H1 (cell line): ENCODE measurements around the gene ZNF587B. TPM values are rescaled to one million over a fixed set of nuclear protein-coding genes. Genes with fewer than 3 reads are reported as not detected.

Source experiments
- ASH2L ChIP-seq: fragments of 200-600, 300-600 bp; sonication (generic); IDR thresholded peaks from one replicate; pipeline ENCODE4 v1.7.1; 2017; ENCODE audit warnings: low read length
- BRCA1 ChIP-seq: IDR thresholded peaks from 2 replicates; pipeline ENCODE4 v1.6.1; 2012; ENCODE audit warnings: low read depth, low read length, improper control_type of control experiment
- CHD2 ChIP-seq: IDR thresholded peaks from 2 replicates; pipeline ENCODE4 v1.6.1; 2012; ENCODE audit warnings: low read length, improper control_type of control experiment
- CTBP2 ChIP-seq: IDR thresholded peaks from 2 replicates; pipeline ENCODE4 v1.7.0; 2011; ENCODE audit warnings: borderline replicate concordance, mild to moderate bottlenecking, moderate library complexity, mixed read lengths, low read length; ENCODE audit not compliant: insufficient read depth, insufficient read length
- CTCF ChIP-seq, 3 experiments: IDR thresholded peaks; 1 replicate in 2 of 3; 2 replicates in 1 of 3; pipeline versions ENCODE4 v1.5.1 to v1.6.1; 2011; ENCODE audit warnings: low read length in 3 of 3, mild to moderate bottlenecking in 3 of 3, inconsistent platforms in 2 of 3, low read depth in 1 of 3, moderate library complexity in 1 of 3; ENCODE audit not compliant: insufficient read depth in 1 of 3; ENCODE audit errors: control extremely low read depth in 1 of 3
- E2F6 ChIP-seq: IDR thresholded peaks from 2 replicates; pipeline ENCODE4 v1.6.1; 2012; ENCODE audit warnings: inconsistent platforms
- EZH2 ChIP-seq: fragments of 200-600 bp; sonication (generic); IDR thresholded peaks from 2 replicates; pipeline ENCODE4 v1.7.1; 2012; ENCODE audit warnings: low read depth, mild to moderate bottlenecking, moderate library complexity, low read length, inconsistent platforms; ENCODE audit not compliant: severe bottlenecking
- GABPA ChIP-seq: IDR thresholded peaks from 2 replicates; pipeline ENCODE4 v1.6.1; 2011; ENCODE audit warnings: mild to moderate bottlenecking, low read length, moderate library complexity, borderline replicate concordance; ENCODE audit not compliant: insufficient read depth
- GTF2F1 ChIP-seq: IDR thresholded peaks from 2 replicates; pipeline ENCODE4 v1.6.1; 2012; ENCODE audit warnings: low read depth, low read length, improper control_type of control experiment, borderline replicate concordance
- HDAC2 ChIP-seq, 2 experiments: fragments of 300-600 bp in 1 of 2; sonication (generic) in 1 of 2; IDR thresholded peaks; 2 replicates each; pipeline ENCODE4 v1.6.1; 2011 to 2012; ENCODE audit warnings: low read depth in 2 of 2, low read length in 2 of 2, mild to moderate bottlenecking in 2 of 2, moderate library complexity in 2 of 2, borderline replicate concordance in 1 of 2, inconsistent platforms in 1 of 2
- KDM4A ChIP-seq: IDR thresholded peaks from one replicate; pipeline ENCODE4 v1.7.1; 2012; ENCODE audit warnings: low read depth, mild to moderate bottlenecking, moderate library complexity, low read length, inconsistent platforms; ENCODE audit not compliant: severe bottlenecking
- KDM5A ChIP-seq: fragments of 200-600 bp; IDR thresholded peaks from 2 replicates; pipeline ENCODE4 v1.7.1; 2012; ENCODE audit warnings: mild to moderate bottlenecking, low read length, inconsistent platforms, mixed read lengths
- MAX ChIP-seq: IDR thresholded peaks from 2 replicates; pipeline ENCODE4 v1.6.1; 2012; ENCODE audit warnings: inconsistent platforms
- POLR2A ChIP-seq, 2 experiments: IDR thresholded peaks; 1 replicate in 1 of 2; 2 replicates in 1 of 2; pipeline ENCODE4 v1.6.1; 2011; ENCODE audit warnings: low read depth in 2 of 2, low read length in 2 of 2, mild to moderate bottlenecking in 2 of 2; ENCODE audit errors: control extremely low read depth in 1 of 2
- POLR2AphosphoS5 ChIP-seq: IDR thresholded peaks from 2 replicates; pipeline ENCODE4 v1.6.1; 2011; ENCODE audit warnings: low read depth, low read length
- SAP30 ChIP-seq: fragments of 300-600 bp; sonication (generic); IDR thresholded peaks from 2 replicates; pipeline ENCODE4 v1.7.1; 2012; ENCODE audit warnings: low read length, moderate library complexity, mild to moderate bottlenecking, inconsistent platforms; ENCODE audit not compliant: insufficient read depth, insufficient replicate concordance
- SP1 ChIP-seq: IDR thresholded peaks from 2 replicates; pipeline ENCODE4 v1.6.1; 2011; ENCODE audit warnings: low read depth, low read length
- TAF7 ChIP-seq: optimal IDR thresholded peaks from 2 replicates; pipeline ENCODE3; 2011; ENCODE audit warnings: low read depth, mild to moderate bottlenecking, inconsistent platforms, low read length, moderate library complexity, borderline replicate concordance
- TBP ChIP-seq: IDR thresholded peaks from 2 replicates; pipeline ENCODE4 v1.6.1; 2011; ENCODE audit warnings: low read depth, low read length, improper control_type of control experiment
- TCF12 ChIP-seq: IDR thresholded peaks from 2 replicates; pipeline ENCODE4 v1.6.1; 2011; ENCODE audit warnings: low read depth, mild to moderate bottlenecking, low read length
- polyA plus RNA-seq, 7 experiments: library from polyadenylated mRNA; depleted of rRNA in 3 of 7; stranded (reverse) in 5 of 7; unstranded in 2 of 7; fragments of >200 nt in 5 of 7; fragments of 200-250 nt in 2 of 7; gene quantifications; 1 replicate in 5 of 7; 2 replicates in 1 of 7; 4 replicates in 1 of 7; pipeline versions ENCODE4 v1.2.1 to v1.2.3, GENCODE V29; 2011 to 2013; ENCODE audit warnings: missing spikeins in 2 of 7, mixed read lengths in 2 of 7
- total RNA-seq: library from RNA; stranded (reverse); fragmentation: NEBNext Ultra II Directional; extraction: Animal tissue kit (Norgen Biotek cat#: 25700); gene quantifications from 2 replicates; pipeline ENCODE4 v1.2.1, GENCODE V29; 2021

Gene ZNF587B
- total and polyA plus RNA-seq, 2 of the 8 experiments (the other 6 are each of a cell fraction or from before 2014, with no cell fraction given) = 13.8 to 60.1 TPM

GRCh38 chr19:57819475-57820148 is 10.5 kb upstream of the ZNF587B start (continued):
- peak; percentile 50; the same call in 1 of the 2 replicates for TF ChIP-seq KDM5A
- TF ChIP-seq CTCF (IDR thresholded peaks at IDR 0.05; ENCODE audit: control extremely low read depth in 1 of 3, insufficient read depth in 1 of 3, low read depth in 1 of 3, low read length in 3 of 3) = 0 out of 4 replicates have a peak, but pooled peaks of 1 of the 3 experiments have one; percentile 1
- TF ChIP-seq MAX = peak; percentile 71
- TF ChIP-seq CHD2 = peak; percentile 71
- no peak for TF ChIP-seq EZH2
- no peak for TF ChIP-seq CTBP2
- TF ChIP-seq E2F6 = no peak
- peak; percentile 83 for TF ChIP-seq SP1
- TF ChIP-seq HDAC2 (IDR thresholded peaks at IDR 0.05; ENCODE audit: borderline replicate concordance in 1 of 2, low read depth in 2 of 2, low read length in 2 of 2) = peak in 1 of 2 experiments; percentile 26; a peak in 1 of 4 replicates
- TF ChIP-seq GABPA = peak; percentile 91
- TF ChIP-seq POLR2AphosphoS5 = peak; percentile 85
- no peak for TF ChIP-seq TCF12
- TF ChIP-seq SAP30 = no peak
- TF ChIP-seq KDM4A = peak; percentile 31
- TF ChIP-seq GTF2F1 = no peak
- TF ChIP-seq POLR2A (IDR thresholded peaks at IDR 0.05; ENCODE audit: control extremely low read depth in 1 of 2, low read depth in 2 of 2, low read length in 2 of 2) = peak; percentile 67 to 85
- TF ChIP-seq BRCA1 = no peak
- TF ChIP-seq TAF7 = peak; percentile 36
- TF ChIP-seq ASH2L = peak; percentile 66
- TF ChIP-seq TBP = peak; percentile 97
